Fibroblast of lung (primary cell): ENCODE results near the gene HSD11B1L.

Experiments used
- EZH2 ChIP-seq: IDR thresholded peaks from 2 replicates; pipeline ENCODE4 v1.5.1; 2012; ENCODE audit warnings: low read length, control low read depth, mild to moderate bottlenecking; ENCODE audit errors: missing control alignments
- TF ChIP-seq, protein P1 (sequence below), 2 donors: IDR thresholded peaks in 1 of 2; conservative IDR thresholded peaks in 1 of 2; 1 replicate in 1 of 2; 2 replicates in 1 of 2; pipeline ENCODE4 v1.5.1; 2011 to 2012; ENCODE audit warnings: low read length in 2 of 2, control low read depth in 1 of 2, inconsistent platforms in 1 of 2, low read depth in 1 of 2, mild to moderate bottlenecking in 1 of 2

GRCh38 chr19:5677136-5677535, 3.7 kb upstream of the HSD11B1L start:
- TF ChIP-seq, protein P1, sequence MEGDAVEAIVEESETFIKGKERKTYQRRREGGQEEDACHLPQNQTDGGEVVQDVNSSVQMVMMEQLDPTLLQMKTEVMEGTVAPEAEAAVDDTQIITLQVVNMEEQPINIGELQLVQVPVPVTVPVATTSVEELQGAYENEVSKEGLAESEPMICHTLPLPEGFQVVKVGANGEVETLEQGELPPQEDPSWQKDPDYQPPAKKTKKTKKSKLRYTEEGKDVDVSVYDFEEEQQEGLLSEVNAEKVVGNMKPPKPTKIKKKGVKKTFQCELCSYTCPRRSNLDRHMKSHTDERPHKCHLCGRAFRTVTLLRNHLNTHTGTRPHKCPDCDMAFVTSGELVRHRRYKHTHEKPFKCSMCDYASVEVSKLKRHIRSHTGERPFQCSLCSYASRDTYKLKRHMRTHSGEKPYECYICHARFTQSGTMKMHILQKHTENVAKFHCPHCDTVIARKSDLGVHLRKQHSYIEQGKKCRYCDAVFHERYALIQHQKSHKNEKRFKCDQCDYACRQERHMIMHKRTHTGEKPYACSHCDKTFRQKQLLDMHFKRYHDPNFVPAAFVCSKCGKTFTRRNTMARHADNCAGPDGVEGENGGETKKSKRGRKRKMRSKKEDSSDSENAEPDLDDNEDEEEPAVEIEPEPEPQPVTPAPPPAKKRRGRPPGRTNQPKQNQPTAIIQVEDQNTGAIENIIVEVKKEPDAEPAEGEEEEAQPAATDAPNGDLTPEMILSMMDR (conservative IDR thresholded peaks at IDR 0.05 in 1 of 2, IDR thresholded peaks at IDR 0.05 in 1 of 2; ENCODE audit: low read depth in 1 of 2, low read length in 2 of 2), result no peak
- no peak for TF ChIP-seq EZH2
